ENCODE data around the gene TMEM190. TPM values are rescaled to one million over a fixed set of nuclear protein-coding genes. Genes with fewer than 3 reads are reported as not detected.
"Not testable (repeated sequence)": the region's sequence is repeated elsewhere in the genome, so short reads cannot be mapped to it uniquely, and the experiment has no call there.

The TMEM190 gene
- not detected in 2 replicates for total RNA-seq

GRCh38 chr19:55376241-55376933, at the start of gene TMEM190:
Gene TMEM190 (plus strand): TSS chr19:55376826. CDS start chr19:55376854, 28 bp downstream.
- no peak within 1 kb of the TSS for H3K4me3 ChIP-seq (ENCODE audit: low read depth, low read length)
- DNase-seq (ENCODE audit: low read depth), result no peak
- TF ChIP-seq CTCF (conservative IDR thresholded peaks at IDR 0.05; ENCODE audit: low read depth, low read length), result no peak

GRCh38 chr19:55328774-55329318, 47.8 kb upstream of the TMEM190 start:
- not testable (repeated sequence) for H3K4me3 ChIP-seq (ENCODE audit: low read depth, low read length); DNase-seq (ENCODE audit: low read depth)

DNA sequence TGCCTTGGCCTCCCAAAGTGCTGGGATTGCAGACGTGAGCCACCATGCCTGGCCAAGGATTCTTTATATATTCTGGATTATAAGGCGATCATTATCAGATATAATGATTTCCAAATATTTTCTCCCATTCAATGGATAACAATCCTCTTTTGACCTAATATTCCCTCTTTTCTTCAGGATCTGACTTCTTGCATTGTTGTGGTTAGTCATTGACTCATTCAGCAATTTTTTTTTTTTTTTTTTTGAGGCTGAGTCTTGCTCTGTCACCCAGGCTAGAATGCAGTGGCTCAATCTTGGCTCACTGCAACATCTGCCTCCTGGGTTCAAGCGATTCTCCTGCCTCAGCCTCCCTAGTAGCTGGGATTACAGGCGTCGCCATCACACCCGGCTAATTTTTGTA, 46.8 kb upstream of the TMEM190 start:
- not testable (repeated sequence) for DNase-seq (ENCODE audit: low read depth); H3K4me3 ChIP-seq (ENCODE audit: low read depth, low read length)

GRCh38 chr19:55333870-55334269, 42.8 kb upstream of the TMEM190 start:
- H3K4me3 ChIP-seq (ENCODE audit: low read depth, low read length), result no peak overlapping the region
- no peak for TF ChIP-seq CTCF (conservative IDR thresholded peaks at IDR 0.05; ENCODE audit: low read depth, low read length)
- peak; percentile 33 for DNase-seq (ENCODE audit: low read depth)

DNA sequence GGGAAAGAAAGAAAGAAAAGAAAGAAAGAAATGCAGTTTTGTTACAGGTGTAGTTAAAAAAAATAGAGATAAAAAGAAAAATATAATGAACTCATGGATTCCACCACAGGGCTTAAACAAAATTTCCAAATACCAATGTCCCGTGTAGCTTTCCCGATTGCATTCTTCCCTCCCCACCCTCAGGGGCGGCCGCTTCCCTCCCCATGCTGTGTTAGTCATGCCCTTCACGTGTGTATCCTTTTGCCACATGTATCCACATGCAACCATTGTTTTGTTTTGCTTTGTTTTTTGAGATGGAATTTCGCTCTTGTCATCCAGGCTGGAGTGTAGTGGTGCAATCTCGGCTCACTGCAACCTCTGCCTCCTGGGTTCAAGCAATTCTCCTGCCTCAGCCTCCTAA, 40.5 kb upstream of the TMEM190 start:
- TF ChIP-seq CTCF (conservative IDR thresholded peaks at IDR 0.05; ENCODE audit: low read depth, low read length), result no peak
- DNase-seq (ENCODE audit: low read depth), result no peak
- no peak overlapping the region for H3K4me3 ChIP-seq (ENCODE audit: low read depth, low read length)

- peak within 1 kb of the TSS; percentile 89 for H3K4me3 ChIP-seq (ENCODE audit: low read depth, low read length)
- peak; percentile 99 for DNase-seq (ENCODE audit: low read depth)
- peak; percentile 37 for TF ChIP-seq CTCF (conservative IDR thresholded peaks at IDR 0.05; ENCODE audit: low read depth, low read length)
Measured at GRCh38 chr19:55339105-55339888, 37.3 kb upstream of the TMEM190 start, which contains the start of gene KMT5C. Gene KMT5C (plus strand): TSS chr19:55339876. CDS start chr19:55341937, 2,061 bp downstream.

DNA sequence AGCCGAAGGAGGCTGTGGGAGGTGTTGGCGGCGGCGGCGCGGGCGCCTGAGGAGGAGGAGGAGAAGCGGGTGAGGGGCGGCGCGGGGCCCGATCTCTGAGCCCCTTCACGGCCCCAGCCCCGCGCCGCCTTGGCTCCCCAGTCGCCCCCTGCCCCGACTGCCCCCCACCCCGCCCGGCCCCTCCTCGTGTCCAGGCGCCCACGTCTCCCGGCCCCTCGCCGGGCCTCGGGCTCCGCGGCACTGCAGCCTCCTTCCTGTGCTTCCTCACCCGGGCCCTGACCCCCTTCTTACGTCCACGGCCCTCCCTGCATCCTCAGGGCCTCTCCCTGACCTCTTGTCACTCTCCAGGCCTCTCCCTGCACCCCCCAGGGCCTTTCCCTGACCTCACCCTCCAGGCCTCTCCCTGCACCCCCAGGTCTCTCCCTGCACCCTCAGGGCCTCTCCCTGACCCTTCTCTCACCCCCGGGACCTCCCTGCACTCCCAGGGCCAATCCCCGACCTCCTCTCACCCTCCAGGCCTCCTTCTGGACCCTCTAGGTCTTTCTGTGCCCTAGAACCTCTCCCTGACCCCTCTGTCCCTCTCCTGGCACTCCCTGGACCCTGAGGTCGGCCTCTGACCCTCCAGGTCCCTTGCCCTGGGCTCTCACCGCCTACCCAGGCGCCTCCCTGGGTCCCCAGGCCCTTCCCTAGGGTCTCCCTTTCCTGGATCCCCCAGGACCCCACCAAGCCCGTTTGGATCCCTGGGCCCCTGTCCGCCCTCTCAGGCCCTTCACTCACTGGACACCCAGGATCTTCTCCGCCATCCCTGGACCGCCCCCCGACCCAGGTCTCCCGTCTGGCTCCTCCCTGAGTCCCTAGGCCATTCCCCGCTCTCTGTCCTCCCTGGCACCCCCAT, 36.5 kb upstream of the TMEM190 start:
- peak overlapping the region; percentile 89 for H3K4me3 ChIP-seq (ENCODE audit: low read depth, low read length)
- TF ChIP-seq CTCF (conservative IDR thresholded peaks at IDR 0.05; ENCODE audit: low read depth, low read length), result no peak
- DNase-seq (ENCODE audit: low read depth), result no peak

Data from epithelial cell of proximal tubule (primary cell).